ENCODE measurements around the gene RNLS. TPM values are rescaled to one million over a fixed set of nuclear protein-coding genes. Genes with fewer than 3 reads are reported as not detected.

The RNLS gene
- total RNA-seq, 1 donor from 2014 or later, result 6.0 TPM

- DNase-seq (ENCODE audit: low spot score), result no peak
- no peak for TF ChIP-seq CTCF (IDR thresholded peaks at IDR 0.05; ENCODE audit: unreplicated experiment)
- Mint-ChIP-seq H3K4me3 (ENCODE audit: unreplicated experiment) (no peak overlapping the region), H3K36me3 (ENCODE audit: low read depth, unreplicated experiment) (no peaks in the 10 kb centered on the region), H3K27ac (ENCODE audit: unreplicated experiment) (no peak overlapping the region), H3K4me1 (ENCODE audit: unreplicated experiment) (peaks cover 55% of the 10 kb centered on the region), H3K27me3 (ENCODE audit: unreplicated experiment) (no peaks in the 10 kb centered on the region), H3K9me3 (ENCODE audit: unreplicated experiment) (no peaks in the 10 kb centered on the region)
Measured at GRCh38 chr10:88526501-88527105, 56.5 kb downstream of the RNLS start.

GRCh38 chr10:88525371-88526069 is 57.6 kb downstream of the RNLS start:
- no peak overlapping the region for H3K27ac Mint-ChIP-seq (ENCODE audit: unreplicated experiment)
- H3K27me3 Mint-ChIP-seq (ENCODE audit: unreplicated experiment), result no peaks in the 10 kb centered on the region
- no peak overlapping the region for H3K4me3 Mint-ChIP-seq (ENCODE audit: unreplicated experiment)
- H3K4me1 Mint-ChIP-seq (ENCODE audit: unreplicated experiment), result peaks cover 49% of the 10 kb centered on the region
- H3K9me3 Mint-ChIP-seq (ENCODE audit: unreplicated experiment), result no peaks in the 10 kb centered on the region
- no peaks in the 10 kb centered on the region for H3K36me3 Mint-ChIP-seq (ENCODE audit: low read depth, unreplicated experiment)
- TF ChIP-seq CTCF (IDR thresholded peaks at IDR 0.05; ENCODE audit: unreplicated experiment), result no peak
- DNase-seq (ENCODE audit: low spot score), result no peak

- H3K9me3 Mint-ChIP-seq (ENCODE audit: unreplicated experiment), result no peaks in the 10 kb centered on the region
- peaks cover 38% of the 10 kb centered on the region for H3K4me1 Mint-ChIP-seq (ENCODE audit: unreplicated experiment)
- DNase-seq (ENCODE audit: low spot score), result no peak
- no peaks in the 10 kb centered on the region for H3K27me3 Mint-ChIP-seq (ENCODE audit: unreplicated experiment)
- no peak overlapping the region for H3K27ac Mint-ChIP-seq (ENCODE audit: unreplicated experiment)
- H3K4me3 Mint-ChIP-seq (ENCODE audit: unreplicated experiment), result no peak overlapping the region
- no peaks in the 10 kb centered on the region for H3K36me3 Mint-ChIP-seq (ENCODE audit: low read depth, unreplicated experiment)
- TF ChIP-seq CTCF (IDR thresholded peaks at IDR 0.05; ENCODE audit: unreplicated experiment), result no peak
Measured at GRCh38 chr10:88523739-88524400, 59.2 kb downstream of the RNLS start.

- Mint-ChIP-seq H3K4me3 (ENCODE audit: unreplicated experiment) (no peak overlapping the region), H3K9me3 (ENCODE audit: unreplicated experiment) (no peaks in the 10 kb centered on the region), H3K27me3 (ENCODE audit: unreplicated experiment) (no peaks in the 10 kb centered on the region), H3K36me3 (ENCODE audit: low read depth, unreplicated experiment) (no peaks in the 10 kb centered on the region), H3K27ac (ENCODE audit: unreplicated experiment) (peak overlapping the region; percentile 8), H3K4me1 (ENCODE audit: unreplicated experiment) (peaks cover 31% of the 10 kb centered on the region)
- TF ChIP-seq CTCF (IDR thresholded peaks at IDR 0.05; ENCODE audit: unreplicated experiment), result no peak
- no peak for DNase-seq (ENCODE audit: low spot score)
Measured at GRCh38 chr10:88522715-88523114, 60.4 kb downstream of the RNLS start.

GRCh38 chr10:88521791-88522190 is 61.3 kb downstream of the RNLS start:
- Mint-ChIP-seq H3K4me1 (ENCODE audit: unreplicated experiment) (peaks cover 25% of the 10 kb centered on the region), H3K36me3 (ENCODE audit: low read depth, unreplicated experiment) (no peaks in the 10 kb centered on the region)
- no peak for TF ChIP-seq CTCF (IDR thresholded peaks at IDR 0.05; ENCODE audit: unreplicated experiment)

More at GRCh38 chr10:88521791-88522190, 61.3 kb downstream of the RNLS start:
- H3K27ac Mint-ChIP-seq (ENCODE audit: unreplicated experiment), result no peak overlapping the region
- no peaks in the 10 kb centered on the region for H3K9me3 Mint-ChIP-seq (ENCODE audit: unreplicated experiment)
- H3K27me3 Mint-ChIP-seq (ENCODE audit: unreplicated experiment), result no peaks in the 10 kb centered on the region
- no peak overlapping the region for H3K4me3 Mint-ChIP-seq (ENCODE audit: unreplicated experiment)
- DNase-seq (ENCODE audit: low spot score), result no peak

Measured in endothelial cell (in vitro differentiated cells).